Measurements from ENCODE around the gene ACD.

ACD gene

GRCh38 chr16:67662653-67663010, 2.6 kb upstream of the ACD start:
- no peak for DNase-seq (ENCODE audit: low read depth in 2 of 2, low spot score in 1 of 2)

GRCh38 chr16:67661886-67662652, 2.0 kb upstream of the ACD start:
- DNase-seq (ENCODE audit: low read depth in 2 of 2, low spot score in 1 of 2), result no peak

GRCh38 chr16:67661101-67661761, 1.2 kb upstream of the ACD start:
- no peak for DNase-seq (ENCODE audit: low read depth in 2 of 2, low spot score in 1 of 2)

- peak; percentile 76 to 92 for DNase-seq (ENCODE audit: low read depth in 2 of 2, low spot score in 1 of 2)
Measured at GRCh38 chr16:67660564-67661028, 536 bp upstream of the ACD start, which contains the start of gene PARD6A. TSS of gene PARD6A (plus strand) at chr16:67660960. CDS start at chr16:67661039, 79 bp downstream.

- DNase-seq (ENCODE audit: low read depth in 2 of 2, low spot score in 1 of 2), result no peak
Measured at GRCh38 chr16:67658849-67659674, 998 bp downstream of the ACD start.

- no peak for DNase-seq (ENCODE audit: low read depth in 2 of 2, low spot score in 1 of 2)
Measured at GRCh38 chr16:67657751-67658518, 2.1 kb downstream of the ACD start.

GRCh38 chr16:67657017-67657608, 2.9 kb downstream of the ACD start:
- DNase-seq (ENCODE audit: low read depth in 2 of 2, low spot score in 1 of 2), result no peak

GRCh38 chr16:67656344-67657016, 3.6 kb downstream of the ACD start:
- no peak for DNase-seq (ENCODE audit: low read depth in 2 of 2, low spot score in 1 of 2)

GRCh38 chr16:67655363-67655762, 4.7 kb downstream of the ACD start:
- DNase-seq (ENCODE audit: low read depth in 2 of 2, low spot score in 1 of 2), result no peak

- no peak for DNase-seq (ENCODE audit: low read depth in 2 of 2, low spot score in 1 of 2)
Measured at GRCh38 chr16:67654403-67654911, 5.6 kb downstream of the ACD start.

GRCh38 chr16:67653789-67654402, 6.2 kb downstream of the ACD start:
- DNase-seq (ENCODE audit: low read depth in 2 of 2, low spot score in 1 of 2), result no peak

GRCh38 chr16:67653128-67653788, 6.8 kb downstream of the ACD start:
- no peak for DNase-seq (ENCODE audit: low read depth in 2 of 2, low spot score in 1 of 2)

- no peak for DNase-seq (ENCODE audit: low read depth in 2 of 2, low spot score in 1 of 2)
Measured at GRCh38 chr16:67652578-67653127, 7.4 kb downstream of the ACD start.

- DNase-seq (ENCODE audit: low read depth in 2 of 2, low spot score in 1 of 2), result no peak
Measured at GRCh38 chr16:67651847-67652246, 8.2 kb downstream of the ACD start.

- DNase-seq (ENCODE audit: low read depth in 2 of 2, low spot score in 1 of 2), result no peak
Measured at GRCh38 chr16:67651039-67651438, 9.0 kb downstream of the ACD start.

GRCh38 chr16:67650023-67650422, 10.0 kb downstream of the ACD start:
- no peak for DNase-seq (ENCODE audit: low read depth in 2 of 2, low spot score in 1 of 2)

- no peak for DNase-seq (ENCODE audit: low read depth in 2 of 2, low spot score in 1 of 2)
Measured at GRCh38 chr16:67649494-67649931, 10.5 kb downstream of the ACD start.

- no peak for DNase-seq (ENCODE audit: low read depth in 2 of 2, low spot score in 1 of 2)
Measured at GRCh38 chr16:67648764-67649407, 11.2 kb downstream of the ACD start.
